HAP-1 (cell line): Measurements from ENCODE around the gene HOXB13.
A peak's percentile ranks its signal among the peaks of the same experiment; 100 is the strongest.

Experiments used
- DNase-seq, 2 experiments: peaks; one replicate each; pipeline ENCODE4 v3.0.0-alpha.2; 2016 to 2020; ENCODE audit warnings: low spot score in 2 of 2
- H3K27me3 ChIP-seq: fragments of 250-450 bp; sonication (Bioruptor Pico); 2 replicates; pipeline ENCODE4 v1.5.1; 2020; ENCODE audit warnings: low read depth, mild to moderate bottlenecking, moderate library complexity
- H3K36me3 ChIP-seq: fragments of 250-450 bp; sonication (Bioruptor Pico); replicated peaks from 2 replicates; pipeline ENCODE4 v1.5.1; 2020; ENCODE audit warnings: mild to moderate bottlenecking
- H3K4me1 ChIP-seq: fragments of 250-450 bp; sonication (Bioruptor Pico); 2 replicates; pipeline ENCODE4 v1.5.1; 2020; ENCODE audit warnings: mild to moderate bottlenecking
- H3K4me3 ChIP-seq: fragments of 250-450 bp; sonication (Bioruptor Pico); 2 replicates; pipeline ENCODE4 v1.5.1; 2020; ENCODE audit warnings: mild to moderate bottlenecking, moderate library complexity
- H3K9me3 ChIP-seq: fragments of 250-450 bp; sonication (Bioruptor Pico); 2 replicates; pipeline ENCODE4 v1.5.1; 2020; ENCODE audit warnings: mild to moderate bottlenecking, moderate library complexity
- in situ Hi-C: fragments of 300-500 bp; cut with MboI; formaldehyde crosslinking; loops from 3 replicates; pipeline ENCODE4 v1.14.3; 2020; ENCODE audit warnings: low sequenced_read_pairs, inconsistent platforms, mixed read lengths

HOXB13 gene

DNA sequence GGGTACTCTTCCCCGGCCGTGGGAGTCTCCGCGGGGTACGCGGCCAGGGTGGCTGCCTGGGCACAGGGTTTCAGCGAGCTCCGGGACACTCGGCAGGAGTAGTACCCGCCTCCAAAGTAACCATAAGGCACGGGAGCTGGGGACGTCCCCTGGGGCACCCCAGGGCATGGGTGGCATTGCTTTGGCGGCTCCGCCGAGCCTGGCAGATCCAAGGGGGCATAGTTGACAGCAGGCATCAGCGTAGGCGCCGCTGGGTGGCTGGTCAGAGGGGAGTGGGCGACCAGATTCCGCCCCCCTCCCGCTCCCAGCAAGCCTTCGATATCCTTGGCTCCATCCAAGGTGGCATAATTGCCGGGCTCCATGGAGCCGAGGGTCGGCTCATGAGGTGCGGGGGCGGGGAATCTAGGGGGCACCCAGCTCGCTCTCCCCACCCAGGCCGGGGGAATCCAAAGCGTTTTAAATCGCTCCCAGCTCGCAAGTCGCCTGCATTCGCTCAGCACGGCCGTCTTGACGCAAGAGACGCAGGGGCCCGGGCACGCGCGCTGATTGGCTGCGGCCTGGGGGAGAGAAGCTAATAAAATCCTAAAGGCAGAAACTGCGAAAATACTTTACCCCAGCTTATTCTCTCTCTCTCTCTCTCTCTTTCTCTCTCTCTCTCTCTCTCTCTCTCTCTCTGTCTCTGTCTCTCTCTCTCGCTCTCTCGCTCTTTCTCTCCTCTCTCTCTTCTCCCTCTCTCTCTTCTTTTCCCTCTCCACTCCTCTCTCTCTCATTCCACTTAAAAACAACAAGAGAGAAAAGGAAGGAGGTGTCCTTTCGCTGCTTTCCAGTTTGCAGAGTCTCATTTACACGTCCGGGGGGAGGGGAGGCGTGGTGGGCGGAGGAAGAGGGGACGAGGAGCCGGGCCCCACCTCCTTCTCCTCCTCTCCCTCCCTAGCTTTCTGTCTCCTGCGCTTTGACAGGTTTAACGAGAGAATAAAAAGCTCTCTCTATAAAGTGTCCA is at the start of gene HOXB13:
HOXB13 (minus strand) TSS at position 519 of the 1,000 bp plus-strand sequence; CDS start at position 362, 157 bp downstream.
- Histone ChIP-seq H3K4me3 (peak within 1 kb of the TSS; percentile 58), H3K9me3 (no peaks in the 10 kb centered on the region), H3K4me1 (peaks cover 14% of the 10 kb centered on the region), H3K27me3 (no peaks in the 10 kb centered on the region), H3K36me3 (no peaks in the 10 kb centered on the region)
- in situ Hi-C loops = loop anchor here (5.0 kb wide), 1 partner anchor 59 kb away; no protein-coding TSS in a partner anchor
- DNase-seq = peak; percentile 92 to 95

DNA sequence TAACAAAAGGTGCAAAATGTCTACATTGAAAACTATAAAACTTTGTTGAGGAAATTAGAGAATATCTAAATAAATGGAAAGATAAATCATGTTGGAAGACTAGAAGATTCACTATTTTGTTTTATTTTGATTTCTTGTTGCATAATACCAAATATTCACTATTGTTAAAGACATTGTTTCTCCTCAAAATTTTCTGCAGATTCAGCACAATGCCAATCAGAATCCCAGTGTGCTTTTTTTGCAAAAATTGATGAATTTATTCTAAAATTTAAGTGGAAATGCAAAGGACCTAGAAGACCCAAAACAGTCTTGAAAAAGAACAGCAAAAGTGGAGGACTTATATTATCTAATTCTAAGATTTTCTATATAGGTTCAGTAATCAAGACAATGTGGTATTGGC is 48.1 kb upstream of the HOXB13 start:
- no peak for DNase-seq
- H3K27me3 ChIP-seq = 0 out of 2 replicates have a peak, but pooled peaks cover 4% of the 10 kb centered on the region
- no peaks in the 10 kb centered on the region for H3K4me1 ChIP-seq
- no peaks in the 10 kb centered on the region for H3K36me3 ChIP-seq
- in situ Hi-C loops = no loop called here
- H3K9me3 ChIP-seq = peaks cover 5% of the 10 kb centered on the region; the same call in 1 of the 2 replicates
- H3K4me3 ChIP-seq = no peak overlapping the region

DNA sequence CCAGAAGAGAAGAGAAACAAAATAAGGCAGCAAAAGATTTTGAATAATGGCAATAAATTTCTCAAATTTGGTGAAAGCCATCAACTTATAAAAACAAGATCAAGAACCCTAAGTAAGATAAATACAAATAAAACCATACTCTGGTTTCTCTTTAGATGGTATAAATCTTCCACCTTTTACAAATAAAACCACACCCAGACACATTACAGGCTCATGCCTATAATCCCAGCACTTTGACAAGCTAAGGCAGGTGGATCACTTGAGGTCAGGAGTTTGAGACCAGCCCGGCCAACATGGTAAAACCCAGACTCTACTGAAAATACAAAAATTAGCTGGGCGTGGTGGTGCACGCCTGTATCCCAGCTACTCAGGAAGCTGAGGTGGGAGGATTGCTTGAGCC is 44.7 kb upstream of the HOXB13 start:
- no peaks in the 10 kb centered on the region for H3K27me3 ChIP-seq
- H3K36me3 ChIP-seq = no peaks in the 10 kb centered on the region
- H3K9me3 ChIP-seq = no peaks in the 10 kb centered on the region
- H3K4me3 ChIP-seq = no peak overlapping the region
- H3K4me1 ChIP-seq = no peaks in the 10 kb centered on the region
- DNase-seq = no peak
- in situ Hi-C loops = no loop called here

GRCh38 chr17:48770954-48771353 is 42.4 kb upstream of the HOXB13 start:
- no peaks in the 10 kb centered on the region for H3K36me3 ChIP-seq
- no peaks in the 10 kb centered on the region for H3K27me3 ChIP-seq
- H3K4me3 ChIP-seq = no peak overlapping the region
- no peaks in the 10 kb centered on the region for H3K9me3 ChIP-seq
- DNase-seq = no peak
- in situ Hi-C loops = no loop called here
- no peaks in the 10 kb centered on the region for H3K4me1 ChIP-seq

- Histone ChIP-seq H3K27me3 (peaks cover 3% of the 10 kb centered on the region), H3K4me3 (no peak overlapping the region), H3K36me3 (no peaks in the 10 kb centered on the region), H3K4me1 (no peaks in the 10 kb centered on the region), H3K9me3 (no peaks in the 10 kb centered on the region)
- DNase-seq = no peak
- in situ Hi-C loops = no loop called here
These were observed 40.6 kb upstream of the HOXB13 start for GRCh38 chr17:48769009-48769675.

DNA sequence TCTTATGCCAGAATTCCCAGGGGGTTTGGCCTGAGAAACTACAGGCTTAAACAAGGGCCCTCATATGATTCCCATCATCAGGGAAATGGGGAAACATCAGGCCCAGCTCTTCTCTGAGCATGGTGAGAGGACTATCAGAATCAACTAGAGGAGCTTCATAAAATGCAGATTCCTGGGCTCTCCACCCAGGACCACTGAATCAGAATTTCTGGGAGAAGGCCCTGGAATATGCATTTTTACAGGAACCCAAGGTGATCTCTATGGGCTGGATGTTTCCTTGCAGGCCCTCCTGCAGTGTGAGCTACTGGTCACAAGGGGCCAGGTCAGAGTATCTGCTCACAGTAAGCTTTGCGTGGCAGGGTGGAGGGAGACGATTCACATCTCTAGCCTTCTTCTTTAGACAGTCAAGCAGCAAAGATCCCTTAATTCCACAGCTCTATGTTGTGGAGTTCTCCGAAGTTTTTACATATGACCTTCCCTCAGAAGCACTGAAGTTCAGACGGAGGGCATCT is 38.8 kb upstream of the HOXB13 start:
- no peak overlapping the region for H3K4me3 ChIP-seq
- no peaks in the 10 kb centered on the region for H3K36me3 ChIP-seq
- H3K27me3 ChIP-seq = peaks cover 8% of the 10 kb centered on the region
- no peaks in the 10 kb centered on the region for H3K4me1 ChIP-seq
- H3K9me3 ChIP-seq = no peaks in the 10 kb centered on the region
- in situ Hi-C loops = no loop called here
- DNase-seq = no peak

GRCh38 chr17:48761114-48761513 is 32.6 kb upstream of the HOXB13 start:
- Histone ChIP-seq H3K4me3 (no peak overlapping the region), H3K9me3 (no peaks in the 10 kb centered on the region), H3K4me1 (no peaks in the 10 kb centered on the region), H3K36me3 (no peaks in the 10 kb centered on the region), H3K27me3 (peaks cover 8% of the 10 kb centered on the region)
- no peak for DNase-seq
- in situ Hi-C loops = no loop called here

DNA sequence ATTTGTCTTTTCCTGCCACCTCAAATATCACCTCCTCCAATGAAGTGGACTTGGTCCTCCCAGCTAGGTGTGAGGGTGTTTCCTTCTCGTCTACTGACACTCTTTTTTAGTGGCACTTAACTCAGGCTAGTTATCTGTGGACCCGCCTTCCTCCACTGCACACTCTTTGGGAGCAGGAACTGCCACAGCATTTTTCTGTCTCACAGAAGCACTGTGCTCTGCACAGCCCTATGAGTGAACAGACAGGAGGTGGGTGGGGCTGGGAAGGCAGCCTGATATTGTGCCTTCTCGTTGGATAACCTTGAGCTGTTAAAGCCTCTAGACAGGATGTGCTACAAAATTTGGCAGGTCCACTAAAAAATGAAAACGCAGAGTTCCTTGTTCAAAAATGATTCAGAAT is 31.9 kb upstream of the HOXB13 start:
- Histone ChIP-seq H3K9me3 (no peaks in the 10 kb centered on the region), H3K27me3 (peaks cover 8% of the 10 kb centered on the region), H3K4me1 (no peaks in the 10 kb centered on the region), H3K4me3 (no peak overlapping the region), H3K36me3 (no peaks in the 10 kb centered on the region)
- in situ Hi-C loops = no loop called here
- no peak for DNase-seq

DNA sequence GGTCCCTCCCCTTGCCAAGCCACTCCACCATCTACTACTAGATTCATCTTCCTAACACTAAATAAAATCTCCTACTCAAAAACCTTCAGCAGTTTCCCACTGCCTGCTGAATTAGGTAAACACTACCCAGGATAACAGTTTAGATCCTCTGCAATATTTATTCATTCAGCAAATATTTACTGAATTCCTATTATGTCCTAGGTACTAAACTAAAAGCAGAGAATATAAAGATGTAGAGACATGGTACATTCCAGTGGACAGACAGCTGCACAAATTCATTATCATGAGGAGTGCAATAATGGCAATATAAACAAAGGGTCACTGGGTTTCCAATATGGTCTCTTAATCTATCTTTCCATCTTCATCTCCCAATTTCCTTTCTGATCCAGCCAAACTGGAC is 30.7 kb upstream of the HOXB13 start:
- Histone ChIP-seq H3K4me1 (peaks cover 4% of the 10 kb centered on the region; the same call in 1 of the 2 replicates), H3K36me3 (no peaks in the 10 kb centered on the region), H3K9me3 (no peaks in the 10 kb centered on the region), H3K27me3 (peaks cover 15% of the 10 kb centered on the region), H3K4me3 (no peak overlapping the region)
- no peak for DNase-seq
- in situ Hi-C loops = no loop called here

GRCh38 chr17:48757524-48757961 is 29.0 kb upstream of the HOXB13 start:
- H3K9me3 ChIP-seq = no peaks in the 10 kb centered on the region
- H3K4me1 ChIP-seq = peaks cover 4% of the 10 kb centered on the region; the same call in 1 of the 2 replicates
- in situ Hi-C loops = no loop called here
- no peaks in the 10 kb centered on the region for H3K36me3 ChIP-seq
- H3K4me3 ChIP-seq = no peak overlapping the region
- peaks cover 28% of the 10 kb centered on the region for H3K27me3 ChIP-seq
- no peak for DNase-seq

DNA sequence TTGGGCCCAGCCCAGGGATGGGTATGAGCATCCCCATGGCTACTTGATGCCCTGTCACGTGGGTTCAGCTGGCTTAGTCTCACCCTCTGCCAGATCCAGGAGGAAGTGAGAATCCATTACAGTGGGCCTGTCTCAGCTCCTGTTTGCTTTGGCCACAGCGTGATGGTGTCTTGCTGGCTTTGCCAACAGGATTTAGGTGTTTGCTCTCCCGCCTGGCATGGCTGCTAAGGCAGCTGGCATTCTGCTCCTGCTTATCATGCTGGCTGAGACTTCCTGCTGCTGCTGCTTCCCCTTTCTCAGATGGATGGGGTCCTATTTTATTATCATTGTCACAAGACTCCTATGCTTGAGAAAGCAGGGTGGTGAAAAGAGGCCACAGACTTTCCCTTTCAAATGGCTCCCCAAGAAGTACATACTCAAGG is 28.3 kb upstream of the HOXB13 start:
- DNase-seq = no peak
- Histone ChIP-seq H3K4me3 (no peak overlapping the region), H3K4me1 (peaks cover 4% of the 10 kb centered on the region; the same call in 1 of the 2 replicates), H3K27me3 (peaks cover 34% of the 10 kb centered on the region), H3K36me3 (no peaks in the 10 kb centered on the region), H3K9me3 (no peaks in the 10 kb centered on the region)
- in situ Hi-C loops = no loop called here

DNA sequence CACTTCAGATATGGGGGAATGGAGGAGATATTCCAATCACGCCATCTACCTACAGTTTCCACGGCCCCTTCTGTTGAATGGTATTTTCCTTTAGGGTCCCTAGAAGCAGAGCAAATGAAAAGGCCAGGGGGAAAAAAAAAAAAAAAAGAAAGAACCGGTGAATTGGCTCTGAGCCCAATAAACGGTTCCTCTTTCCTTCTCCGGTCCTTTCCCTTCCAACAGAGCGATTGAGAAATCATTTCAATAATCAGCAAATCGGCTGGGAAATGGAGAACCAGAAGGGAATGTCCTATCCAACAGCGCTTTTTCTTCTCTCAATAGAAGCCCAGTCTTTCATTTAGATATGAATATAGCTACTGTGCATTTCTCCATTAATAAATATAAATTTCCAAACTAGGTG is 26.8 kb upstream of the HOXB13 start:
- in situ Hi-C loops = no loop called here
- H3K27me3 ChIP-seq = peaks cover 49% of the 10 kb centered on the region
- no peak for DNase-seq

DNA sequence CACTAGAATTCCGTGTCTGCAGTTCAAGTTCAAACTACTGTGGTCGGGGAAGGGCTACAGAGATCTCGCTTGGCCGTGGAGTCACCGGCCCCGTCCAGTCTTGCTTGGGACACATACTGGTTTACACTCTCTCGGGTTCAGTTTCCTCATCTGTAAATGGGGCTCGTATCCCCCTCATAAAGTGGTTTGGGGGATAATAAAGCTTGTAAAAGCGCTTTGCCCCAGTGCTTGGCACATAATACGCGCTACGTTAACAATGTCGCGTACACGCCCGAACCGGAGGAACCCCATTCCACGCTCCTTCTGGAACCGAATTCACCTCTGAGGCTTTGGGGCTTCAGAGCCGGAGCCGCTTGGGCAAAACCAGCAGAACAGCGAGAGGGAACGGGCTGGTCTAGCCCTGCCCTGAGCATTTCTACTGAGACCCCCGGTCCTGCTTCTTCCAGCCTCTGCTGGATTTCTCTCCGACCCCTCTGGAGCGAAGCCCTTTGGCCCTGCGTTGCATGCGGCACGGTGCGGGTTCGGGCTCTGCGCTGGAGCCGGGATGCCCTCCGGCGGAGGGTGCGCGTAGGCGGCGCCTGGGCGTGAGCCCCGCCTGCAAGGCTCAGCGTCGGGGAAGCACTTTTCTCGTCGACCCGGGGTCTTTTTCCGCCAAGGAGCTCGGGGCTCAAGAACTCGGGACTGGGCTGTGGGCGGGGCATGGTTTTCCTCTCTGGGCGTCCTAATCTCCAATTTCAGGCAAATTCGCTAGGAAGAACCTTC is 26.1 kb upstream of the HOXB13 start:
- Histone ChIP-seq H3K27me3 (peaks cover 55% of the 10 kb centered on the region), H3K9me3 (no peaks in the 10 kb centered on the region), H3K4me1 (peaks cover 4% of the 10 kb centered on the region; the same call in 1 of the 2 replicates), H3K36me3 (no peaks in the 10 kb centered on the region), H3K4me3 (peak overlapping the region; percentile 15)
- in situ Hi-C loops = no loop called here
- DNase-seq = peak in 1 of 2 experiments; percentile 61

More for the DNA sequence above, 26.8 kb upstream of the HOXB13 start:
- Histone ChIP-seq H3K36me3 (no peaks in the 10 kb centered on the region), H3K9me3 (no peaks in the 10 kb centered on the region), H3K4me1 (peaks cover 4% of the 10 kb centered on the region; the same call in 1 of the 2 replicates), H3K4me3 (peak overlapping the region; percentile 15; the same call in 1 of the 2 replicates)
